ENCODE results near the gene ANKRD63.

Gene ANKRD63, protein sequence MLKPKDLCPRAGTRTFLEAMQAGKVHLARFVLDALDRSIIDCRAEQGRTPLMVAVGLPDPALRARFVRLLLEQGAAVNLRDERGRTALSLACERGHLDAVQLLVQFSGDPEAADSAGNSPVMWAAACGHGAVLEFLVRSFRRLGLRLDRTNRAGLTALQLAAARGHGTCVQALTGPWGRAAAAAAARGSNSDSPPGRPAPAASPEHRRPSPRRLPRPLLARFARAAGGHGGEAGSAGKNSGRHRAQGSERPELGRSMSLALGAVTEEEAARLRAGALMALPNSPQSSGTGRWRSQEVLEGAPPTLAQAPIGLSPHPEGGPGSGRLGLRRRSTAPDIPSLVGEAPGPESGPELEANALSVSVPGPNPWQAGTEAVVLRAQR

DNA sequence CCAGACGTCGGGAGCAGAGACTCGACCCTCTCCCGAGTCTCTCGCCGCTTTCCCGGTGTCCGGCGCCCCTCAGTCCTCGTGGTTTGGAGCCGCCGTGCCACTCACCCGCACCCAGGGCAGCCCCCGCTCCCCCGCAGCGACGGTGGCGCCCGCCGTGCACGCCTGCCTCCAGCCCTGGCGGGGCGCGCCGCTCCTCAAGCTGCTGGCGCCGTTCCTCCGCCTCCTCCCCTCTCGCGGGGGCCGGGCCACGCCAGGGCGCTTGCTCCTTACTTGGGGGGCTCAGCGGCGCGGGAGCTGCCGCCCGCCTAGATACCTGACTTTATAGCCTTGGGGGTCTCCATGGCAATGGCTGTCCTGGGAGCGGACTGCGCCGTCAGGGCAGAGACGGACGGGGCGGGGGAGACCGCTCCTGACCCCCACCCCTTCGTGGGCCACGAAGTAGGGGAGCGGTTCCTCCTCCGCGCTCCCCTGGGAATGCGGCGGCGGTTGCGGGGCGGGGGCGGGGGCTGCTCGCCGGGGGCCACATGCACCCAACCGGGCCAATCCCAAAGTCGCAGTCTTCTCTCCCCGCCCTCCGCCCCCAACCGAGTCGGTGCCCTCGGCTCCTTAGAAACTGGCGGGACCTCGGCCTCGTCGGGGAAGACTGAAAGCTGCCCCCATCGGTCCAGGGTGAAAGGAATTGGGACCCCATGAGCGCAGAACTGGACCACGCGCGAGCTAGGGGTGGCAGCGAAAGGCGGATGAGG lies at the start of gene ANKRD63:
Gene ANKRD63, minus strand, starts transcription at position 196 of the 746 bp plus-strand sequence. CDS start 478 bp downstream, outside the sequence.
- peak; percentile 39 for DNase-seq

DNA sequence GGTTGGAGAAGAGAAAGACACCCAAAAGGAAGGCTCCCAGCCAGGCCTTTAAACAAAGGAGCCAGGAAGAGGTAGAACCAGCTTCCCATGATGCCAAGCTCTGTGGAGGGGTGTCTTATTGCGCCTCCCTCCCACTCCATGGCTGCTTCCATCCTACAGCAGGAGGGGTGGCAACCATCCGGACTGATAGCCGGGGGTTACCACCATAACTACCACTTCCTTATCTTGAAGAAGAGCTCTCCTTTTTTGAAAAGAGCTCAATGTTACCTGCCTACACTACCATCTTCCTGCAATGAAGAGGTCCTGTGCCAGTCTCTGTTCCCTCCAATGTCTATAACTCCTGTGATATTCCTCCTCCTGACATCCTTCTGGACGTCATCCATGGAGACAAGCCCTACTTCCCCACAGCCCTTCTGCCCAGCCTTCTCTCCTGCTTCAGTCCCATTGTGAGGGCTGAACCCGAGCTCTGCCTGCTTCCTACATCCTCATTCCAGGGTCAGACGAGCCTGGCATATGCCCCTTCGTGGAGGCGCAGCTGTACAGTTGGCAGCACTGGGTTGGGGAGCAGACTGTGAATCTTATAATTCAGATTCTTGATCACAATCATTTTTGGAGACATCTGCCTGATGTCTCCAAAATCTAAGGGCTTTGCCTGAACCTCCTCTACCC lies 49.4 kb upstream of the ANKRD63 start:
- no peak for DNase-seq

- no peak for DNase-seq
Measured at GRCh38 chr15:40331637-40332036, 48.8 kb upstream of the ANKRD63 start.

GRCh38 chr15:40331026-40331425 lies 48.2 kb upstream of the ANKRD63 start:
- no peak for DNase-seq

- no peak for DNase-seq
Measured at GRCh38 chr15:40330368-40330836, 47.5 kb upstream of the ANKRD63 start.

GRCh38 chr15:40329804-40330203 lies 46.9 kb upstream of the ANKRD63 start:
- no peak for DNase-seq

DNA sequence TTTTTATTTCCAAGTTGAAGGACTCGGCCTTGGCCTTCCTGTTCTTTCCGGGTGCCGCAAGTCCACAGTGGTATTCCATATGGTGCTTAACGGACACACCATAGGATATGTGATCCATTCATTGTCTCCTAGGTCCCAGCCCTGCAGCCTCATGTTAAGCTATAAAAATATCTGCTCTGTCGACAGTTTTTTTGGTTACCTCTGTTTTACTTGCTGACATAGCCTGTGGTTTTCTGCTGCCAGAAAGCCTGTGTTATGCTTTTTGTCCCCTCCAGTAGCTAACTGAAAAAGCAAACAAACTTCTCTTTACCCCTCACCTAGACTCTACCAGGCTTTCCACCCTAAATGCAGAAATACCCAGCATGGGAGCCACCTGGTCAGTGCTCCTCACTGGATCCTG lies 45.9 kb upstream of the ANKRD63 start:
- DNase-seq = no peak

DNA sequence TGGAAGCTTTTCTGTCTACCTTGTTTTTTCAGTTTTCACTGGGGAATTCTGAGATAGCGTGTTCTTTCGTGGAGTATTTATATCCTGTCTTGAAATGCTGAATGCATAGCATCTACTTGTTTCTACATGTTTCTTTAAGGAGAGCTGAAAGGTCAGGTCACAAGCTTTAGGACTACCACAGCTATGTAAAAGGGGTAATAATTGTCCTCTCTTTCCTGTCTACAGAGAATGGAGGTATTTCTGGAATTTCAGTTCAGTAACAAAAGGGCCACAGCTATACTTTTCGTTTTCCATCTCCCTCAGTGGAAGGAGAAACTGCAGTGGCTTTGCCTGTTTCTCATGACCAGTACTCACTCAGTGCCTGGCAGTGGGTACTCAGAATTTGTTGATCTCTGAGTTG lies 45.3 kb upstream of the ANKRD63 start:
- no peak for DNase-seq

- no peak for DNase-seq
Measured at GRCh38 chr15:40327457-40327856, 44.6 kb upstream of the ANKRD63 start.

- DNase-seq = no peak
Measured at GRCh38 chr15:40325700-40326099, 42.8 kb upstream of the ANKRD63 start.

- DNase-seq = no peak
Measured at GRCh38 chr15:40325188-40325587, 42.3 kb upstream of the ANKRD63 start.

DNA sequence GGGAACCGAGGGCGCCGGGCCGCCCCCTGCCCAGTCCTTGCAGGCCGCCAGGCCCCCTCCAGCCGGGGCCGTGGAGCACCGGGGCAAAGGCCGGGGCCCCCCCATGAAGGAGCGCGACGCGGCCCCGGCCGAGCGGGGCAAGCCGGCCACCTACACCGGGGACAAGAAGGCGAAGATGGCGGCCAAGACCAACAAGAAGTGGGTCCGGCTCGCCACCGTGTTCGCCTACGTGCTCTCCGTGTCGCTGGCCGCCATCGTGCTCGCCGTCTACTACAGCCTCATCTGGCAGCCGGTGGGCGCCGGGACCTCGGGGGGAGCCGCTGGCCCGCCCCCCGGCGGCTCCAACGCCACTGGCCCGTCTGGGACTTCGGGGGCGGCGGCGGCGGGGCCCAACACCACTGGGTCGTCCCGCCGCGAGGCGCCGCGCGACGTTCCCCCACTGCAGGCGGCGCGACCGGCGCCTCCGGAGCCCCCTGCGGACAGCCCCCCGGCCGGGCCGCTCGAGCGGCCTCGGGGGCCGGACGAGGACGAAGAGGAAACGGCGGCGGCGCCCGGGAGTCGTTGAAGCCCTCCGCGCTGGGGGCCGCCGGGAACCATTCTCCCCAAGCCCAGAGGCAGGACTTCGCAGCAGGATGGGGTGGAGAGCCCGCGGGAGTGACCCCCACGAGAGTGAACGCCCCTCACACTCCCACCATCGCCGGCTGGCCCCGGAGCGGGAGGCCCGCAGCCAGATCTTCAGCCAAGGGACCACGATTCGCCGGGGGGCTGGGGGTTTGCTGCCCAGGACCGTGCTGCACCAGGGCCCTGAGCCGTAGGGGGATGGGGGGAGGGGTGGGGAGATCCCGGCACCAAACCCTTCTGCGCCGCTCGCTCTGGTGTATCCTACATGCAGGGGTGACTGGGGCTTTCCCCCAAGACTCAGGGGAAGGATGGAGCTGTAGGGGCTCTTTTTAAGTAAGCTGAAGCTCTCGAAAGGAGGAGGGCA lies 41.4 kb upstream of the ANKRD63 start:
- DNase-seq = peak; percentile 7

DNA sequence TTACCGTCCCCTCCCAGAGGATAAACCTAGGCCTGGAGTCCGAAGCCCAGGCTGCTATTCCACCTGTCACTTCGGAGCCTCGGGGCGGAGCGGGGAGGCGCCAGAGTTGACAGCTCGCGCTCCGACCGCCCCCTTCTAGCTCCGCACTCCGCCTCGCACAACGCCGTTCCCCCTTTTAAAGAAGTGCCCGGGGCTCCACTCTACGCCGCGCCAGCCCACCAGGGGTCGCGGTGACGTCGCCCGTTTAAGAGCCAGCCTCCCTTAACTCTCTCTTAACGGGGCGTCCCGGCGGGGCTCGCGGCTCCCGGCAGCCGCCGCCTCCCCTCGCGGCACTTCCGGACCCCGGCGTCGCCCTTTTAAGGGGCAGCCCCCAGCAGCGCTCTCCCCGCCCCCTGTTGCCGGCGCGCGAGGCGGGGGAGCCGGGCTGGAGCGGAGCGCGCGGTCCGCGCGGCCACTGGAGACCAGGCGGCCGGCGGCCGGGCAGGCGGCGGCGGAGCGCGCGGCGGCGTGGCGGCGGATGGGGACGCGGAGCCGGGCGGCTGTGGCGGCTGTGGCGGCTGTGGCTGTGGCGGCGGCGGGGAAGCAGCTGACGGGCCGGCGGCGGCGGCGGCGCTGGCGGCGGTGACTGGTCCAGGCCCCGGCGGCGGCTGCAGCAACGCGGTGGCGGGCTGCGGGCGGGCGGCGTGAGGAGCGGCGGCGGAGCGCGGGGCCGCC lies 40.5 kb upstream of the ANKRD63 start, which contains the start of gene INAFM2:
Gene INAFM2, plus strand, starts transcription at position 454 of the 714 bp plus-strand sequence. CDS start 364 bp downstream, outside the sequence.
- peak; percentile 91 for DNase-seq

- DNase-seq = peak; percentile 69
Measured at GRCh38 chr15:40322531-40323238, 39.8 kb upstream of the ANKRD63 start.

DNA sequence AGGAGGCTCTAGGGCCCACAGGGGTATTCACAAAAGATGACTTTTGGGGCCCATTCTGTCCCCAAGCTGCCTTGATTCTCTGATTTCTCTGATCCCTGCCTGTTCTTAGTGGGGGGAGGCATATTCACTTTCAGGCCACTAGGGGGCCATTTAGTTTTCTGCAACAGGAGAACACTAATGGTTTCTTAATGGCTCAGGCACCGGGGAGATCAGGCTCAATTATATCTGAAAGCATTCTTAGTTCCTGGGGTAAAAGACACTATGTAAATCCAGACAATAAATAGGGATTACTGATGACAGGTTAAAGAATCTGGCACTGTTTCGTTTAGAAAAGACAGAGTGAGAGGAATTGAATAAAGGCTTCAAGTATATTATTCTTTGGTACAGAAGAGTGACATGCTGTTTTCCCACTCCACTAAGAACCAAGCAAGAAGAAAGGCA lies 38.1 kb upstream of the ANKRD63 start:
- DNase-seq = peak; percentile 78

DNA sequence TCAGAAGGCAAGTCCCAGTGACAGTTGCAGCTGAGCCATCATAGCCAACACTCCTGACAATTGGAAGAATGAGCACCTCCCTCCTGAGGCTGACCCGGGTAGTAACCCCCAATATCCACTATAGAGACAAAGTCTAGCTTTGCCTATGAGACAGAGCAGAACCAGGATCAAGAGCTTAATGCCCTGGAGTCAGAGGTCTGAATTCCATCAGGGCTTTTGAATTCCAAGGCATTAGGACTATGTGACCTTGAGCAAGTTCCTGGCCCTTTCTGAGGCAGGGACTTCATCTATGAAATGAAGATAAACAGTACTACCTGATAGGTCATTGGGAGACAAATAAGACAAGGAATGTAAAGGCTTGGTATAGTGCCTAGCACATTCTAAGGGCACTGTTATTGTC lies 37.5 kb upstream of the ANKRD63 start:
- DNase-seq = no peak

DNA sequence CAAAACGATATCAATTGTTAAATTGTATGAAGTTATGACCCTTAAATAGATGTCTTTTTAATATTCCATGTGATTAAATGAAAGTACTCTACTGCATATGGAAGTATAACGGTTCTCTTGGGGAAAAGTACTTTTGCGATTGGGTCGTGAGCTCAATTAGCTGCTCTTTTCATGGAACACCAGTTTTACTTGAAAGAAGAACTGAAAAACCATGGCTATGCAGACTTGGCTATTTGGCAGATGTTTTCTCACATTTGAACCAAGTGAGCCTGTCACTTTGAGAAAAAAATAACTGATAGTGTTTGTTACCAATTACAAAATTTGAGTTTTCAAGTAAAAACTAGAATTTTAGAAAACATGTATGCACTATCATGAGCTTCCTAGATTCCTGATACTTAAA lies 34.7 kb upstream of the ANKRD63 start:
- DNase-seq = no peak

DNA sequence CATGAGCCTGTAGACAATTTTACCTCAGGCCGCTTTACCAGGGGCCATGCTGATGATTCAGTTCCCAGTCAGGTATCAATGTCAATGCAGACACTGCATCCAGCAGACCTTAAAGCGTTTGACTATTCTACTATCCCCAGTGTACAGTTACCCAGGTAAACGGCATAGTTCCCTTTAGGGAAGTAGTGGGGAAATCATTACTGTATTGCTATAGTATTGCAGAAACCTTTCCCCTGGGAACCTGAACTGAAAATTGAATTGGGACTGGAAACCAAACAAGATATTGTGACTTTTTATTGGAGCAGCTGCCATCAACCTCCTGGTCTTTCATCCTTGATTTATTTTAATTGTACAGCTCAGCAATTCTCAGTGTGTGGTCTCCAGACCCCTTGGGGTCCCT lies 34.1 kb upstream of the ANKRD63 start:
- no peak for DNase-seq

DNA sequence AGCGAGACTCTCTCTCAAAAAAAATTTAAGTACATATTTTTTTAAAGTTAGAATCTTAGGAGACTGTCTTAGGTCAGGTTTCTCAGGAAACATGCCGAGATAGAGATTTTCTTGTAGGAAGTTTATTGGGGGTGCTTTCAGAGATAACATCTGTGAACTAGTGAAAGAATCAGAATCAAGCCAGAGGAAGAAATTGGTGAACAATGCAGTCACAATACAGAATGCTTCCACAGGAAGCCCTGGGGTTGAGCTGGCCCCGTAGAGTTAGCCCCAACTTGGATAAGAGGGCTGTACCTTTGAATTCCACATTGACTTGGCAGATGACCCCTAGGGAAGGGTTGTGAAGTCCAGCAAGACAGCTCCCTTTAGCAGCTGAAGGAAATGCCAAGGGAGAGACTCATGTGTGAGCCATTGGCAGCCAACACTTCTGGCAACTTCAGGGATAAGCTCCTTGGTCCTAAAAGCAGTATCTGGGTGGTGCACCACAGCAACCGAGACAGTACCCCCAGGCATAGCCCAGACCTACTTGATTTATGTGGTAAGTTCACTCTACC lies 31.9 kb upstream of the ANKRD63 start:
- no peak for DNase-seq

All from COR-L47 (cell line).